GM12864 (cell line): ENCODE data around the gene ROR1.
"Not testable (repeated sequence)": the region's sequence is repeated elsewhere in the genome, so short reads cannot be mapped to it uniquely, and the experiment has no call there.

Experiments
- DNase-seq: peaks from one replicate; pipeline ENCODE4 v3.0.0-alpha.2; 2011; ENCODE audit warnings: low read depth
- H3K4me3 ChIP-seq: 2 replicates; pipeline ENCODE4 v1.5.1; 2011; ENCODE audit warnings: mild to moderate bottlenecking, low read depth, low read length, control low read depth
- TF ChIP-seq, protein P1 (sequence below): IDR thresholded peaks from 2 replicates; pipeline ENCODE4 v1.5.1; 2011; ENCODE audit warnings: low read depth, mild to moderate bottlenecking, moderate library complexity, low read length, control low read depth, inconsistent platforms; ENCODE audit errors: missing control alignments

ROR1 gene

DNA sequence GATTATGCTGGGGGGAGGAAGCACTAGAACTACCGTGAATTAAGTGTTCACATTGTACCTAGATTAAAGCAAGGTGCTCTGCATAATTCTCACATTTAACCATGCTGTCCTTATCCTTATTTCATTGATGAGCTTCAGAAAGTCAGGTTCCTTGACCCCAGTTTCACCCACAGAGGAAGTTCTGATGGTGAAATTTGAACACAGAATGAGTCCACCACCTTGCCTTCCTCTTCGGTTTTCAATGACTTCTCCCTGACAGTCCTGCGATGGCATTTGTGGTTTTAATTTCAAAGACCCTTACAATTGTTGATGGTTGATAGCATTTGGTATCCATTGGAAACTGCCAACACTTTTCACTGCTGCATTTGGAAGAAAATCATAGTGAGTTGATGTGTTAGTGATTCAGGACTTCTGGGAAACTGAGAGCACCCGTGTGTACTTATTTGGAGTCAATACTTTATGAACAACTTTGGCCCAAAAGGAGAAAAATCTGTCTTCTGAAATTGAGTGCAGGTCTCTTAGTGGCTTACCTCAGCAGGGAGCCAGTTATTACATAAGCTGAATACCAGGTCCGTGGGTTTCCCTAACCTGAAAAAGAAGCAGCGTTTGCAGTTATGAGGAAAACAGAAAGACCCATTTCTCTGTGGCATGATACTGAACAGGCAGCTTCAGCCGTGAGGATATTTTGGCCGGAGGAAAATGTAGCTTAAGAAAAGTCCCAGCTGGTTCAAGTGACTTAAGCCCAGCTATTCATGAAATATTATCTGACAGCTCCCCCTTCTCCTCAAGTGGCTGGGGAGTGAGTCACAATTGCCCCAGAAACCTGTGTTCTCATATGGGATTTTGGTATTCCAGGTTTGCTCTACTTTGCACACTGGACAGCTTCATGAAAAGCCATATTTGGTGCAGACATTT is 47.5 kb downstream of the ROR1 start:
- H3K4me3 ChIP-seq: no peak overlapping the region
- TF ChIP-seq, protein P1, sequence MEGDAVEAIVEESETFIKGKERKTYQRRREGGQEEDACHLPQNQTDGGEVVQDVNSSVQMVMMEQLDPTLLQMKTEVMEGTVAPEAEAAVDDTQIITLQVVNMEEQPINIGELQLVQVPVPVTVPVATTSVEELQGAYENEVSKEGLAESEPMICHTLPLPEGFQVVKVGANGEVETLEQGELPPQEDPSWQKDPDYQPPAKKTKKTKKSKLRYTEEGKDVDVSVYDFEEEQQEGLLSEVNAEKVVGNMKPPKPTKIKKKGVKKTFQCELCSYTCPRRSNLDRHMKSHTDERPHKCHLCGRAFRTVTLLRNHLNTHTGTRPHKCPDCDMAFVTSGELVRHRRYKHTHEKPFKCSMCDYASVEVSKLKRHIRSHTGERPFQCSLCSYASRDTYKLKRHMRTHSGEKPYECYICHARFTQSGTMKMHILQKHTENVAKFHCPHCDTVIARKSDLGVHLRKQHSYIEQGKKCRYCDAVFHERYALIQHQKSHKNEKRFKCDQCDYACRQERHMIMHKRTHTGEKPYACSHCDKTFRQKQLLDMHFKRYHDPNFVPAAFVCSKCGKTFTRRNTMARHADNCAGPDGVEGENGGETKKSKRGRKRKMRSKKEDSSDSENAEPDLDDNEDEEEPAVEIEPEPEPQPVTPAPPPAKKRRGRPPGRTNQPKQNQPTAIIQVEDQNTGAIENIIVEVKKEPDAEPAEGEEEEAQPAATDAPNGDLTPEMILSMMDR: no peak
- no peak for DNase-seq

- no peak for DNase-seq
- TF ChIP-seq, protein P1: no peak
Observed at GRCh38 chr1:63822540-63822939, 48.7 kb downstream of the ROR1 start.

GRCh38 chr1:63824451-63824850 is 50.6 kb downstream of the ROR1 start:
- TF ChIP-seq, protein P1: no peak
- no peak overlapping the region for H3K4me3 ChIP-seq
- DNase-seq: no peak

More at GRCh38 chr1:63822540-63822939, 48.7 kb downstream of the ROR1 start:
- H3K4me3 ChIP-seq: no peak overlapping the region

DNA sequence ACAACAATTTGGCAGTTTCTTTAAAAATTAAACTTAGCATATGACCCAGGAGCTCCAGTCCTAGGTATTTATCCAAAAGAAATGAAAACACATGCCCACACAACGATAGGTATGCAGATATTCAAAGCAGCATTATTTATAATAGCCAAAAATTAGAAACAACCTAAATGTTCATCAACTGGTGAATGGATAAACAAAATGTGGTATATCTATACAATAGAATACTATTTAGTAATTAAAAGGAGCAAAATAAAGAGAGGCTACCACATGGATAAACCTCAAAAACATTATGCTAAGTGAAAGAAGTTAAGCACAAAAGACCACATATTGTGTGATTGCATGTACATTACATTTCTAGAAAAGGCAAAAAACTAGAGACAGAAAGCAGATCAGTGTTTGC is 51.3 kb downstream of the ROR1 start:
- H3K4me3 ChIP-seq: no peak overlapping the region
- TF ChIP-seq, protein P1: no peak
- DNase-seq: no peak

- H3K4me3 ChIP-seq, DNase-seq: not testable (repeated sequence)
Observed at GRCh38 chr1:63826246-63826861, 52.5 kb downstream of the ROR1 start.

DNA sequence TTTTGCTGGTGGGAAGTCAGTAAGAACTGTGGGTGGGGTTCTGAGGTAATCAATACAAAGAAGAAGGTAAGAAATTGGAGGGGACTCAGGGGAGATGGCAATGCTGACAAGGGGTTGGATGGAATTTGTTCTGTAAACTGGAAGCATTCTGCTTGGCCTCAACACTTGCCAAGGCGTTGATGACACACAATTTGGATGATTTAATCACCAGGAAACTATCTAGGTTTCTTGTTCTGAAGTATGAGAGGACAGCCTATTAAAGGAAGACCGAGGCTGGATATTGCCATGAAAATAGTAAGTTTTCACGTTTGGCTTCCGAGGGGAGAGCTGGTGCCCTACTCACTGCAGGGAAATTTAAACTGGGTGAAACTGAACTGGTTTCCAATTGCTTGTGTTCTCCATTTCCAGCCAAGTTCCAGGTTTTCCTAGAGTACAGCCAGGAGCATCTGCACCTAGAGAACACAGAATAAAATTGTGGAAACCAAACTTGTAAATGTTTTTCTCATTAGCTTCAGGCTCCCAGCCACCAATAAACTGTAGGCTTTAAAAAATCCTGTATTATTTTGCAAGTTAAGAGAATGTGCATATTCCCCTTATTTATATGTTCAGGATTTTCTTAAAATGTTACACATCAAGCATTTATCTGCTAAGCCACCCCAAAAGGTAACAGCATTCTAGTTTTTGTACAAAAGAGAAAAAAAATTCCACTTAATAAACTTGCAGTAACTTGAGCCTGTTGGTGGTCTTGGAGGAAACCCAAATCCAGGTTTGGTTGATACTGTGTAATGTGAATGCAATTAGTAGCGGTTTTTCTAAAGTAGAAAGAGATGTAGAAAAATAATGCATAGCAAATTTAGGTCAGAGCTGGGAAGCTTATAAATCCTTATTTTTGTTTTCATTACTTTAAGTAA is 53.8 kb downstream of the ROR1 start:
- no peak for DNase-seq
- no peak overlapping the region for H3K4me3 ChIP-seq
- TF ChIP-seq, protein P1: no peak

GRCh38 chr1:63828322-63829044 is 54.7 kb downstream of the ROR1 start:
- DNase-seq: no peak
- TF ChIP-seq, protein P1: no peak
- H3K4me3 ChIP-seq: no peak overlapping the region
